Activated CD8-positive, alpha-beta memory T cell treated with anti-CD3 and anti-CD28 coated beads for 48 hours (primary cell): ENCODE measurements around the gene CNIH1.
"Not testable (repeated sequence)": the region's sequence is repeated elsewhere in the genome, so short reads cannot be mapped to it uniquely, and the experiment has no call there.

ENCODE experiments used
- DNase-seq, 3 experiments: peaks; one replicate each; pipeline ENCODE4 v3.0.0-alpha.2; 2020; ENCODE audit warnings: low read depth in 2 of 3, low spot score in 2 of 3

Gene CNIH1

GRCh38 chr14:54467280-54467679 is 26.1 kb upstream of the CNIH1 start:
- DNase-seq: no peak

GRCh38 chr14:54465654-54466053 is 24.5 kb upstream of the CNIH1 start:
- DNase-seq: no peak

- DNase-seq: no peak
Measured at GRCh38 chr14:54462048-54462447, 20.9 kb upstream of the CNIH1 start.

- no peak for DNase-seq
Measured at GRCh38 chr14:54459106-54459505, 17.9 kb upstream of the CNIH1 start.

GRCh38 chr14:54458536-54458935 is 17.4 kb upstream of the CNIH1 start:
- DNase-seq: not testable (repeated sequence)

- no peak for DNase-seq
Measured at GRCh38 chr14:54457609-54457996, 16.4 kb upstream of the CNIH1 start.

- not testable (repeated sequence) for DNase-seq
Measured at GRCh38 chr14:54456820-54457608, 15.8 kb upstream of the CNIH1 start.

- DNase-seq: no peak
Measured at GRCh38 chr14:54455363-54455762, 14.2 kb upstream of the CNIH1 start.

GRCh38 chr14:54453990-54454389 is 12.8 kb upstream of the CNIH1 start:
- not testable (repeated sequence) for DNase-seq

- DNase-seq: no peak
Measured at GRCh38 chr14:54453252-54453651, 12.1 kb upstream of the CNIH1 start.

- no peak for DNase-seq
Measured at GRCh38 chr14:54451961-54452360, 10.8 kb upstream of the CNIH1 start.

GRCh38 chr14:54451121-54451601 is 10.0 kb upstream of the CNIH1 start:
- DNase-seq: no peak

GRCh38 chr14:54450535-54450934 is 9.4 kb upstream of the CNIH1 start:
- no peak for DNase-seq

- DNase-seq: no peak
Measured at GRCh38 chr14:54447231-54447692, 6.1 kb upstream of the CNIH1 start.

GRCh38 chr14:54446161-54446693 is 5.1 kb upstream of the CNIH1 start:
- no peak for DNase-seq

- no peak for DNase-seq
Measured at GRCh38 chr14:54444681-54445080, 3.5 kb upstream of the CNIH1 start.

- no peak for DNase-seq
Measured at GRCh38 chr14:54443981-54444380, 2.8 kb upstream of the CNIH1 start.

GRCh38 chr14:54442961-54443360 is 1.8 kb upstream of the CNIH1 start:
- DNase-seq: not testable (repeated sequence)

- no peak for DNase-seq
Measured at GRCh38 chr14:54440476-54440872, 700 bp downstream of the CNIH1 start.

GRCh38 chr14:54440037-54440436 is 1.1 kb downstream of the CNIH1 start:
- DNase-seq: no peak

GRCh38 chr14:54438703-54439102 is 2.5 kb downstream of the CNIH1 start:
- no peak for DNase-seq

- DNase-seq: not testable (repeated sequence)
Measured at GRCh38 chr14:54437954-54438353, 3.2 kb downstream of the CNIH1 start.
